CD4-positive, alpha-beta memory T cell (primary cell): Measurements from ENCODE around the gene MAST2. TPM values are rescaled to one million over a fixed set of nuclear protein-coding genes. Genes with fewer than 3 reads are reported as not detected.

Experiments used
- CTCF ChIA-PET: fragments of 350-600 bp; sonication (Branson Sonifier 250); formaldehyde crosslinking; loops from one replicate; lab custom pipeline; 2021; ENCODE audit warnings: inconsistent platforms; ENCODE audit not compliant: partially characterized antibody; lab: Charles Lee
- POLR2A ChIA-PET: fragments of 350-600 bp; sonication (Branson Sonifier 250); formaldehyde crosslinking; loops from one replicate; lab custom pipeline; 2021; ENCODE audit not compliant: partially characterized antibody; lab: Charles Lee
- DNase-seq, 5 donors: peaks; one replicate each; pipeline versions ENCODE4 v3.0.0 to v3.0.0-alpha.2; 2020 to 2022; ENCODE audit warnings: mixed read lengths in 1 of 5
- H3K27ac ChIP-seq: one replicate; pipeline ENCODE4 v1.7.0; 2013; ENCODE audit warnings: low read depth, low read length
- H3K27me3 ChIP-seq: 2 replicates; pipeline ENCODE4 v1.7.0; 2013; ENCODE audit warnings: mild to moderate bottlenecking, low read length, moderate library complexity; ENCODE audit not compliant: insufficient read depth
- H3K36me3 ChIP-seq: 2 replicates; pipeline ENCODE4 v1.7.0; 2013; ENCODE audit warnings: mild to moderate bottlenecking, low read length, moderate library complexity; ENCODE audit not compliant: insufficient read depth
- H3K4me1 ChIP-seq: 2 replicates; pipeline ENCODE4 v1.7.0; 2013; ENCODE audit warnings: mild to moderate bottlenecking, low read length, moderate library complexity; ENCODE audit not compliant: insufficient read depth
- H3K4me3 ChIP-seq, 2 donors: one replicate each; pipeline ENCODE4 v1.7.0; 2013; ENCODE audit warnings: low read length in 2 of 2, mild to moderate bottlenecking in 1 of 2
- H3K9me3 ChIP-seq, 2 donors: one replicate each; pipeline ENCODE4 v1.7.0; 2013; ENCODE audit warnings: low read length in 2 of 2, control low read depth in 1 of 2; ENCODE audit not compliant: control insufficient read depth in 1 of 2
- H3K27ac Mint-ChIP-seq, 7 donors: one replicate each; pipeline ENCODE4 v1.8.0; 2020 to 2021; ENCODE audit warnings: mixed read lengths in 7 of 7, mild to moderate bottlenecking in 6 of 7, inconsistent platforms in 3 of 7, moderate library complexity in 3 of 7
- H3K27me3 Mint-ChIP-seq, 2 donors: one replicate each; pipeline ENCODE4 v1.8.0; 2020 to 2021; ENCODE audit warnings: mixed read lengths in 2 of 2
- H3K36me3 Mint-ChIP-seq, 2 donors: one replicate each; pipeline ENCODE4 v1.8.0; 2020 to 2021; ENCODE audit warnings: mixed read lengths in 2 of 2, inconsistent platforms in 1 of 2, mild to moderate bottlenecking in 1 of 2
- H3K4me1 Mint-ChIP-seq, 4 donors: one replicate each; pipeline ENCODE4 v1.8.0; 2020 to 2021; ENCODE audit warnings: mixed read lengths in 4 of 4, mild to moderate bottlenecking in 1 of 4
- H3K4me3 Mint-ChIP-seq, 8 donors: one replicate each; pipeline ENCODE4 v1.8.0; 2020 to 2021; ENCODE audit warnings: mixed read lengths in 8 of 8, mild to moderate bottlenecking in 7 of 8, moderate library complexity in 6 of 8, inconsistent platforms in 3 of 8
- H3K9me3 Mint-ChIP-seq, 8 donors: one replicate each; pipeline ENCODE4 v1.8.0; 2020 to 2021; ENCODE audit warnings: mixed read lengths in 8 of 8, mild to moderate bottlenecking in 5 of 8, inconsistent platforms in 3 of 8, moderate library complexity in 1 of 8
- intact Hi-C: fragments of 100-400 bp; cut with micrococcal nuclease; formaldehyde crosslinking; loops from one replicate; pipeline ENCODE4 v1.15.1; 2023
- polyA plus RNA-seq, 2 donors: library from polyadenylated mRNA; unstranded; fragments of 300-500 nt; fragmentation: Illumina TruSeq; gene quantifications; one replicate each; pipeline ENCODE4 v1.2.3, GENCODE V29; 2021
- total RNA-seq, 2 experiments: library from RNA; stranded (reverse); gene quantifications; one replicate each; pipeline ENCODE4 v1.2.3, GENCODE V29; 2021

The MAST2 gene
- total and polyA plus RNA-seq, 4 experiments from 2014 or later: 0.65 to 9.9 (median 4.3) TPM

DNA sequence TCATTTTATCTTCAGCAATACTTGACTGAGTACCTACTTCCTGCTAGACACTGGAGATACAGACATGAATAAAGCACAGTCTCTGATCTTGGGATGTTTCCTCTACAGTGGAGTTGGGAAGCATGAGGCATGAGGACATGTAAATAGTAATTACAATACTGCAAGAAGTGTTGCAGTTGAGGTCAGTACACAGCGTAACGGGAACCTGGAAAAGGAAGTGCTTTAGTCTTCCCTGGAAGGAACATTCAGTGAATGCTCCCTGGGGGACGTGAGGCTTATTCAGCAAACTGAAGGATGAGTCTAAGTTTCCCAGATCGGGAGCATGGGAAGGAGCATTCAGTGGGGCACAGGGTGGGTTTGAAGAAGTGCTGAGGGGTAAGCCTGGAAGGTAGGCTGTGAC, 216.6 kb downstream of the MAST2 start:
- H3K9me3 Mint-ChIP-seq: no peaks in the 10 kb centered on the region
- H3K36me3 Mint-ChIP-seq: peaks cover 0 to 4% of the 10 kb centered on the region in 2 donors
- H3K36me3 ChIP-seq: no peaks in the 10 kb centered on the region
- no peaks in the 10 kb centered on the region for H3K27me3 Mint-ChIP-seq
- intact Hi-C loops: no loop called here
- H3K27ac ChIP-seq: no peak overlapping the region
- POLR2A ChIA-PET: no interaction called here
- no peak overlapping the region for H3K4me3 ChIP-seq
- H3K27me3 ChIP-seq: no peaks in the 10 kb centered on the region
- H3K9me3 ChIP-seq: no peaks in the 10 kb centered on the region
- no peak for DNase-seq
- no peak overlapping the region for H3K27ac Mint-ChIP-seq
- H3K4me1 ChIP-seq: no peaks in the 10 kb centered on the region
- H3K4me3 Mint-ChIP-seq: no peak overlapping the region
- CTCF ChIA-PET: no interaction called here
- no peaks in the 10 kb centered on the region for H3K4me1 Mint-ChIP-seq

DNA sequence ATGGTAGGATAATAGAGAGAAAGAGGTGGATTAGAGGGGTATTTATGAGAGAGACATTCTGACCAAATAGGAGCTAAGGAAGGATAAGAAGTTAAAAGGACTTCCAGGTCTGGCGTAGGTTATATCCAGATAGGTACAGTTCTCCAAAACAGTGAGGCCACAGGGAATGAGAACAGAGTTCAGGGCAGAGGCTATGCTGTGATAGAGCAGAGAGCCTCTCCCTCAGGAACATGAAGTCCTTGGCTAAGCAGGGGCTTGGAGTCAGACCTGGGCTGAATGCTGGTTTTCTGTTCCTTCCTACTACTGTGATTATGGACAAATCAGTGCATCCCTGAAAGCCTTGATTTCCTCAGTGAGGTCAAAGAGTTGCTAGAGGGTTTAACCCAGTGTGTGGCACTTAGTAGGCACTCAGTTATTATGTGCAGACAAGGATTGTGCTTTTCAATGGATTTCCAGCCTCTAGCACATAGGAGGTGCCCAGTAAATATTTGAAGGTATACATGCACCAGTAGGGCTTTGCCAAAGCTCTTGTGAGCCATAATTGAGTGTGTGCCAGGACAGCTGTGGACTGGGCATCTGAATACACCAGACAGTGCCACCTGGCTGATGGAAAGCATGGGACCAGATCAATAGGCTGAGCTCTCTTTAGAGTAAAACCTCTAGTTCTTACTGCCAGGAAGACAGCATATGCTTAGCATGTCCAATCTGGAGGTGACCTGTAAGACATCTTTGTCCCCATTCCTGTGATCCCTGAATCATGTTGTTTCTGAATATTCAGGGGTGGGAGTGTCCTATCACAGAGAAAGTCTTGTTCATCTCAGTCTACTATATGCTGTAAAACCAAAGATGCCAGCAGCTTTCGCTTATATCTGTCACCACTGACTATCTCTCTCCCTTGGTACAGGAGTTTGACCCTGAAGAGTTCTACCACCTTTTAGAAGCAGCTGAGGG, 217.9 kb downstream of the MAST2 start:
- no peak overlapping the region for H3K4me3 Mint-ChIP-seq
- H3K4me3 ChIP-seq: no peak overlapping the region

DNA sequence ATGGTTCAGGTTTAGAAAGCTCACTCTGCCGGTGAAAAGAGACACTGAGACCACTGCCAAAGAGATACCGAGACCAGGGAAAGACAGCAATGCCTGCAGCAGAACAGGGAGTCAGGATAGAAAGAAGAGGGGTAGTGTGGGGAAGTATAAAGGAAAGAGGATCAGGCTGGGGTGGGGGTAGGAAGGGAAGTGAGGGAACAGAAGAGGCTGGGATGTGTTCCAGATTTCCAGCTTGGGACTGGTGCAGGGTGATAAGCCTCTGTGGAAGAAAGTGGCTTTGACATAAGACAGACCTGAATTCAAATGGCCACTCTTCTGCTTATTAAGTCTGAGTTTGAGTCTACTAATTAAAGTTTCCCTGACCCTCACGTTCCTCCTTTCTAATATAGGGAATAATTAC, 223.1 kb downstream of the MAST2 start:
- ChIA-PET POLR2A (no interaction called here), CTCF (interaction anchor here (1.3 kb wide), 2 partner anchors 10 to 155 kb away, joined by 3 read pairs; no protein-coding TSS in a partner anchor)
- Histone ChIP-seq H3K27me3 (no peaks in the 10 kb centered on the region), H3K4me1 (no peaks in the 10 kb centered on the region), H3K36me3 (no peaks in the 10 kb centered on the region), H3K9me3 (no peaks in the 10 kb centered on the region), H3K27ac (no peak overlapping the region), H3K4me3 (no peak overlapping the region)
- H3K9me3 Mint-ChIP-seq: no peaks in the 10 kb centered on the region
- no peak overlapping the region for H3K27ac Mint-ChIP-seq
- no peaks in the 10 kb centered on the region for H3K27me3 Mint-ChIP-seq
- intact Hi-C loops: no loop called here
- no peaks in the 10 kb centered on the region for H3K4me1 Mint-ChIP-seq
- H3K36me3 Mint-ChIP-seq: peaks cover under 1 to 4% of the 10 kb centered on the region in 2 donors
- no peak for DNase-seq
- no peak overlapping the region for H3K4me3 Mint-ChIP-seq

More for the DNA sequence above, 217.9 kb downstream of the MAST2 start:
- no peak for DNase-seq
- H3K36me3 Mint-ChIP-seq: peaks cover 0 to 4% of the 10 kb centered on the region in 2 donors
- H3K27me3 ChIP-seq: no peaks in the 10 kb centered on the region
- no peaks in the 10 kb centered on the region for H3K9me3 Mint-ChIP-seq
- CTCF ChIA-PET: interaction anchor here (1.1 kb wide), 1 partner anchor 15 kb away, joined by 4 read pairs; no protein-coding TSS in a partner anchor
- no peaks in the 10 kb centered on the region for H3K36me3 ChIP-seq
- H3K4me1 Mint-ChIP-seq: no peaks in the 10 kb centered on the region
- no peaks in the 10 kb centered on the region for H3K27me3 Mint-ChIP-seq
- H3K4me1 ChIP-seq: no peaks in the 10 kb centered on the region
- no peaks in the 10 kb centered on the region for H3K9me3 ChIP-seq
- H3K27ac ChIP-seq: no peak overlapping the region
- intact Hi-C loops: no loop called here
- POLR2A ChIA-PET: no interaction called here
- H3K27ac Mint-ChIP-seq: no peak overlapping the region

DNA sequence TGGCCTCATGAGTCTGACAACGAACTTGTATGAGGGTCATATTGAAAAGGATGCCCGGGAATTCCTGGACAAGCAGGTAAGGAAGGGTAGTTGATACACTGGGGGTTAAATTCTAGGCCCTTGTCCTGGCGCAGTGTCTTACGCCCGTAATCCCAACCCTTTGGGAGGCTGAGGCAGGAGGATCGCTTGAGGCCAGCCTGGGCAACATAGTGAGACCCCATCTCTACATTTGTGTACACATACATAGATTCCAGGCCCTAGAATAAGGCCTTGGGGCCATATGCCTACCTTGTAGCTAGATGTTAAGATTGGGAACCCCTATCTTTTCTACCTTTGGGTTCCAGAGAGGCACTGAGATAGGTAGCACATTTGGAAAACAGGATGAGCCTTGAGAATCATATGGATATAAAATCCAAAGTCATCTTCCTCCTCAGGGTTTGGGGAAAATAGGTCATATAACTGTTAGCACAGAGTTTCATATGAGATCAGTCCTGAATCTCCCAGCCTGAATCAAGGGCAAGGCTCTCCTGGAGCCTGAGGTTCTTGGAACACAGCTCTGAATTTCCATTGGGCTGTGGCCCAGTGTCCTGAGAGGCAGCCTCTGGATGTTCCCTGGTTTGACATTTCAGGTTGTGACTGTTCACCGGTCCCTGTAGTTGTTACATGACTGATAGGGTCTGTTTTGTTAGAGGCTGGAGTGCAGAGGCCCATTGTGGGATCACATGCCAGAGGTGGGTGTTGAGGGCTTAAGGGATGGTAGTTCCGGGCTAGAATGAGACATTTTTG, 224.6 kb downstream of the MAST2 start:
- no peaks in the 10 kb centered on the region for H3K9me3 Mint-ChIP-seq
- no peaks in the 10 kb centered on the region for H3K27me3 Mint-ChIP-seq
- Histone ChIP-seq H3K36me3 (no peaks in the 10 kb centered on the region), H3K9me3 (no peaks in the 10 kb centered on the region), H3K27me3 (no peaks in the 10 kb centered on the region), H3K4me1 (no peaks in the 10 kb centered on the region), H3K4me3 (no peak overlapping the region), H3K27ac (no peak overlapping the region)
- POLR2A ChIA-PET: interaction anchor here (0.6 kb wide), 1 partner anchor 29 kb away, joined by 3 read pairs; no protein-coding TSS in a partner anchor
- DNase-seq: no peak
- no peak overlapping the region for H3K4me3 Mint-ChIP-seq
- H3K36me3 Mint-ChIP-seq: peaks cover 4 to 5% of the 10 kb centered on the region in 2 donors
- intact Hi-C loops: no loop called here
- CTCF ChIA-PET: interaction anchor here (1.1 to 1.3 kb wide), 2 partner anchors 9 to 14 kb away, joined by 3 read pairs; no protein-coding TSS in a partner anchor
- H3K27ac Mint-ChIP-seq: peak overlapping the region in 1 of 7 donors; percentile 31
- no peaks in the 10 kb centered on the region for H3K4me1 Mint-ChIP-seq

DNA sequence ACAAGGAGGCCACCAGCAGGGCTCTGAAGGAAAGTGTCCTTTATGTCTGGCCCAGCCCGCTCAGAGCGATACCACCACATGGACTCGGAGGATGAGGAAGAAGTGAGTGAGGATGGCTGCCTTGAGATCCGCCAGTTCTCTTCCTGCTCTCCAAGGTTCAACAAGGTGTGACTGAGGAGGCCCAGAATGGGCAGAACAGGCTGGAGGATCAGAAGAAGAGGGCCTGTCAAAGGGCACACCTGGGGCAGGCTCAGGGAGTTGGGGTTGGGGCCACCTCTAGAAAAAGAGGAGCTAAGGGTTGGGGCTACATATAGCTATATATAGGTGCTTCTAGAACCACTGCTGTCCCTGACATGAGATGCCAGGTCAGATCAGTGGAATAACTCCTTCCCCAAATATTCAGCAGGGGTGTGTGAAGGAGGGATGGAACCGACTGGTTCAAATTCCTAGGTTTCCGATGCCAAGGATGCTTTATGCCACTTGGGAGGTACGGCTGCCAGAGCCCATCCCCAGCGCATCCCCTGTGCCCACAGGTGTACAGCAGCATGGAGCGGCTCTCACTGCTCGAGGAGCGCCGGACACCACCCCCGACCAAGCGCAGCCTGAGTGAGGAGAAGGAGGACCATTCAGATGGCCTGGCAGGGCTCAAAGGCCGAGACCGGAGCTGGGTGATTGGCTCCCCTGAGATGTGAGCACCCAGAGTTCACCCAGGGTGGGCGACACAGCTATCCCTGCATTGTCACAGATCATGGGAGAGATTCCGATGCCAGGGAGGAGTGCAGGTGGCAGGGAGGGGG, 226.9 kb downstream of the MAST2 start:
- Mint-ChIP-seq H3K27ac (peak overlapping the region in 1 of 7 donors; percentile 43), H3K4me1 (no peaks in the 10 kb centered on the region), H3K27me3 (no peaks in the 10 kb centered on the region), H3K9me3 (no peaks in the 10 kb centered on the region), H3K36me3 (peaks cover 0 to 5% of the 10 kb centered on the region in 2 donors), H3K4me3 (peak overlapping the region in 1 of 8 donors; percentile 13)
- intact Hi-C loops: no loop called here
- H3K27me3 ChIP-seq: no peaks in the 10 kb centered on the region
- no peaks in the 10 kb centered on the region for H3K36me3 ChIP-seq
- no peaks in the 10 kb centered on the region for H3K9me3 ChIP-seq
- H3K4me1 ChIP-seq: no peaks in the 10 kb centered on the region
- H3K4me3 ChIP-seq: no peak overlapping the region
- POLR2A ChIA-PET: no interaction called here
- DNase-seq: no peak
- CTCF ChIA-PET: interaction anchor here (0.9 kb wide), 1 partner anchor 11 kb away, joined by 3 read pairs; no protein-coding TSS in a partner anchor
- H3K27ac ChIP-seq: no peak overlapping the region

DNA sequence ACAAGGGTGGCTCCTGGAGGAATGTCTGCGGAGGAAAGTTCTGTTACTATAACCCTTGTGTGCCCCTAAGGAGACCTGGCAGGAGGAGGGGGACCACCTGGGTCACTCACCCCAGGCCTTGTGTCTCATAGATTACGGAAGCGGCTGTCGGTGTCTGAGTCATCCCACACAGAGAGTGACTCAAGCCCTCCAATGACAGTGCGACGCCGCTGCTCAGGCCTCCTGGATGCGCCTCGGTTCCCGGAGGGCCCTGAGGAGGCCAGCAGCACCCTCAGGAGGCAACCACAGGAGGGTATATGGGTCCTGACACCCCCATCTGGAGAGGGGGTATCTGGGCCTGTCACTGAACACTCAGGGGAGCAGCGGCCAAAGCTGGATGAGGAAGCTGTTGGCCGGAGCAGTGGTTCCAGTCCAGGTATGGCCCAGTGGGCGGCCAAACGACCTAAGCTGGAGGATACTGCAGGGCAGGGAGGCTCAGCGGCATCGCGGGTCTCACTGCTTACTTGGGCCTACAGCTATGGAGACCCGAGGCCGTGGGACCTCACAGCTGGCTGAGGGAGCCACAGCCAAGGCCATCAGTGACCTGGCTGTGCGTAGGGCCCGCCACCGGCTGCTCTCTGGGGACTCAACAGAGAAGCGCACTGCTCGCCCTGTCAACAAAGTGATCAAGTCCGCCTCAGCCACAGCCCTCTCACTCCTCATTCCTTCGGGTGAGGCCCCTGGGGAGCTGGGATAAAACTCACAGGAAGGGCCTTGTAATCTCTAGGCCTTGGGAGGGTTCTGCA, 227.7 kb downstream of the MAST2 start:
- Histone ChIP-seq H3K27ac (no peak overlapping the region), H3K9me3 (no peaks in the 10 kb centered on the region), H3K36me3 (no peaks in the 10 kb centered on the region), H3K27me3 (no peaks in the 10 kb centered on the region), H3K4me1 (no peaks in the 10 kb centered on the region), H3K4me3 (no peak overlapping the region)
- no peak overlapping the region for H3K27ac Mint-ChIP-seq
- H3K4me1 Mint-ChIP-seq: no peaks in the 10 kb centered on the region
- CTCF ChIA-PET: interaction anchor here (1.3 to 9.9 kb wide), 2 partner anchors 149 to 193 kb away, joined by 3 to 162 read pairs; partner anchors contain the start of genes P3R3URF and TSPAN1
- H3K9me3 Mint-ChIP-seq: no peaks in the 10 kb centered on the region
- no peak overlapping the region for H3K4me3 Mint-ChIP-seq
- H3K36me3 Mint-ChIP-seq: peaks cover 0 to 5% of the 10 kb centered on the region in 2 donors
- no peak for DNase-seq
- H3K27me3 Mint-ChIP-seq: no peaks in the 10 kb centered on the region
- POLR2A ChIA-PET: no interaction called here
- intact Hi-C loops: no loop called here
